ENCODE data around the gene TPX2.

- TF ChIP-seq CTCF (IDR thresholded peaks at IDR 0.05; ENCODE audit: low read length), result no peak
- no peak for TF ChIP-seq EZH2 (IDR thresholded peaks at IDR 0.05; ENCODE audit: borderline replicate concordance, low read length)
Observed at GRCh38 chr20:31770243-31770642, 31.2 kb downstream of the TPX2 start.
